GM21423 (cell line): ENCODE data around the gene ADCY3.

Experiments
- ATAC-seq: cut with Tn5 transposase; IDR thresholded peaks from one replicate; pipeline ENCODE4 v1.9.1; 2021; ENCODE audit warnings: mild to moderate bottlenecking, moderate library complexity; ENCODE audit not compliant: unreplicated experiment

Gene ADCY3

GRCh38 chr2:24783641-24784040, 136.4 kb downstream of the ADCY3 start:
- no peak for ATAC-seq

DNA sequence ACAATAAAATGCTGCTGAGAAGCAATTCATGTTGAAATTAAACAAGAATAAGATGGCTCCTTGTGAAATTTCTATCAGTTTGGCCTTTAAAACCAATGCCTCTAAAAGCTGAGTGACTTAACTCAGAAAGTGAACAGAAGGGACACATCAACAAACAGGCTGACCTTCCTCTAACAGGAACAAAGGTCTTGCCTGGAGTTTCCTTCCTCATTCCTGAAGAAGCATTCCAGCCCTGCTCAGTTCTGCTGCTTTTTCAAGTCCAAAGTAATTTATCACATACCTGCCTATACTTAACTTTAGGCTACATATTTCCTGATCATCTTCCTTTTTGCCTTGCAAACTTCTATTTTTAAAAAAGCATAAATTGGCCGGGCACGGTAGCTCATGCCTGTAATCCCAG, 140.9 kb downstream of the ADCY3 start:
- ATAC-seq = no peak

GRCh38 chr2:24774373-24774772, 145.7 kb downstream of the ADCY3 start:
- ATAC-seq = no peak

DNA sequence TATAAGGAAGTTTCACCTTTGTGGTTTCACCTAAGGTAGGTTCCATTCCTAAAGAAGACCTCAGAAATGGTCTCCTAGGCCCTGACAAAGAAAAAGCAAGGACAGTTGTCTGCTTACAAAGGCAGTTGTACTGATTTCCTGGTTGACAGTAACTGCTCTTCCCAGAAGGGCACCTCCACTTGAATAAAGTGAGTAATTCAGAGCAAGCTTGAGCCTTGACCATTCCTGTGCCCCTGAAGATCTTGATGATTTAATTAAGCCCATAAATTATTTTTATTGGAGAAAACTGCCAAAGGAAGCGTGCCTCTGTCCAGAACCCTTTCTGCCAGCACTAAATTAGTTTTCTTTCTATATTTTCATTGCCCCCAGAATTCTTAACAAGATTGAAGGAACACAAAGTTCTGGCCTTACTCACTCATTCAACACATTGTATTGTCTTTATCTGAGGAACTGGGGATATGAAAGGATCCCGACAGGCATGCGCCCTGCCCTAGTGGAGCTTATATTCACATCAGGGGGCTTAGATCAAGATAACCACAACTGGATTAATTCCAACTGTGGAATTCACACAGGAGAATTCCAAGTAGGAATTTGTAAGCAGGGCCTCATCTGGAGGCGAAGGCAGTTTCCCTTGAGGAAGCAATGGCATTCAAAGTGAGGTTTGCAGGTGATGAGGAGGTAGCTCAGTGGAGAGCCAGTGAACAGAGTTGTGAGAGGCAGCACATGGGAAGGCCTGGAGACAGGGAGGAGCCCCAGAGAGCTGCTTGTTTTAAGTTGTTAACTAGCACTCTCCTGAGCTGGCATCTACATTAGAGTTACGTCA, 148.1 kb downstream of the ADCY3 start:
- ATAC-seq = no peak

DNA sequence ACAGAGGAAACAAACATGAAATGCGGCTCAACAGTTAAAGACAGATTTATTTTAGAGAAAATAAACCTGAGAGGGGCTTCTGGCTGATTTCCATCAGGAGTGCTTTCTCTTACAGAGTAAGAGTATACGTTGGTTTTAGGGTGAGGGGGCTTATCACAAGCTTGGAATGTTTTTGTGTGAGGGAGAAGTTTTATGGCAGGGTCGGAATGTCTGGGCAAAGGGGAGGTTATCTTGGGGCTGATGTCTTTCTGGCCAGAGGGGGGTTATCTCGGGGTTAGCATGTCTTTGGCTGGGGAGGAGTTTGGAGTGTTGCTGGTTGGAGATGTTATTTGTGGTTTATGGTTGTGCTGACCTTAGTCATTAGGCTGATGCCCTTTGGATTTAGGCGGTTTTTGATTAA, 149.0 kb downstream of the ADCY3 start:
- no peak for ATAC-seq
